Fibroblast of the conjunctiva (primary cell): ENCODE measurements around the gene KRTAP3-3.
"Not testable (repeated sequence)": the region's sequence is repeated elsewhere in the genome, so short reads cannot be mapped to it uniquely, and the experiment has no call there.

Experiments used
- DNase-seq: peaks from one replicate; pipeline ENCODE4 v3.0.0-alpha.2; 2010; ENCODE audit warnings: low read depth

Gene KRTAP3-3

DNA sequence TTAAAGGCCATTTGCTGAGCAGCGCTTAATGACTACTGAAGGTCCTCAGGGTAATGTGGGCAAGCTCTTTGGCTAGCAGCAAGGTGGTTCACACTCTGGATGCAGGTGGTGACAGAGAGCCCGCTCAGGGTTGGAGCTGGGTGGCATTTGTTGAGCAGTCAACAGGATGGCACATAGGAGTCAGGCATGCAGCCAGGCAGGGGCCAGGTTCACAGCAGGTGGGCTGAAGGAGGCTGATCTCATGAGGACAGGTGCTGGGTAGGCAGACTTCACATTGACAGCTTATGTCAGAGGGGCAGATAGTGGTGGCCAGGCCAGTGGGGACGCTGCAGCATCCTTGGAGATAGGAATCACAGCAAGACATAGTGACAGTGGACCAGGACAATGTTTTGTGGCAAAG lies 10.4 kb upstream of the KRTAP3-3 start:
- DNase-seq, result no peak

DNA sequence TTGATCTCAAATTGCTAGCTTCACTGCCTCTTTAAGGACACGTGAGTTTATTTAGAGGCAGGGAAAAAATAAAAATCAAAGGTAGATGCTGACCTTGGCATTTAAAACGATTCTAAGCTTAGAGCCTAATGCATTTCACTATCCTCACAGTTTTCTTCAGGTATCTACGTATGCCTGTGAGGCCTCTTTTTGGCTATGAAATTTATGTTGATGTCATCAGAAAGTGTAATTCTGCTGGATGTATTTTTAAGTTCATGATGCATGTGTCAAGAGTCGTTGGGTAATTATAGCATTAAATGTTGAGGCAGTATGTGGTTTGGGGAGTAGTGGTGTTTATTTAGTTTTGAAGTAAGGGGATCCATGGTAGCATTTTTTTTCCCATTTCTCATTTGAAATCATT lies 10.0 kb upstream of the KRTAP3-3 start:
- no peak for DNase-seq

DNA sequence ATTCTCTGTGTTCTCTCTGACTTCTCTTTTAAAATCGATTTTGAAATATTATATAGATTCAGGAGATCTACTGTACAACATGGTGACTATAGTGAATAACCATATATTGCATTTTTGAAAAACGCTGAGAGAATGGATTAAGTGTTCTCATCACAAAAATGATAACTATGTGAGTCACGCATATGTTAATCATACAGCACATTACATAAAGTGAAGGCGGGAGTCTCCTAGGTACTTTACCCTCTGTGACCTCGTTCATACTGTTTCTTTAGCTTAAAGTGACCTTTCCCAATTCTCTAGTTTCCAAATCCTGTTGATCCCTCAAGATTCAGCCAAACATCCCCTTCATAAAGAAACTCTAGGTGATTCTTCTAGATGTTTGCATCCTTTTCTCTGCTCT lies 8.8 kb upstream of the KRTAP3-3 start:
- DNase-seq, result no peak

DNA sequence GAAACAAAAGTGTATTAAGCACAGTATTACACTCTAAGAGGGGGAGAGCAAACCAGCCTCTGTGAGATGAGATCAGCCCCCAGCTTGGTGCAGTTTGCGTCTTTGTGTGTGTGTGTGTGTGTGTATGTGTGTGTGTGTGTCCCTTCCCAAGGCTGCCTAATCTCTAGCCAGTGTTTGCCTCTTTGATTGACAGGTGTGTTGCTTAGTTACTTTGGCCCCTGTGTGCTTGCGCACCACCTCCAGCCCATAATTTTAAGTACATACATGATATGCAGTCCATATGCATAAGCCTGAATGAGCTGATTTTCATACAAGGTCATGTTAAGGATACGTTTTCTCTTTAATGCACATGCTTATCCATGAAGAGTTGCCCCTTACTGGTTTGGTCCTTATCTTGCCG lies 7.8 kb upstream of the KRTAP3-3 start:
- no peak for DNase-seq

DNA sequence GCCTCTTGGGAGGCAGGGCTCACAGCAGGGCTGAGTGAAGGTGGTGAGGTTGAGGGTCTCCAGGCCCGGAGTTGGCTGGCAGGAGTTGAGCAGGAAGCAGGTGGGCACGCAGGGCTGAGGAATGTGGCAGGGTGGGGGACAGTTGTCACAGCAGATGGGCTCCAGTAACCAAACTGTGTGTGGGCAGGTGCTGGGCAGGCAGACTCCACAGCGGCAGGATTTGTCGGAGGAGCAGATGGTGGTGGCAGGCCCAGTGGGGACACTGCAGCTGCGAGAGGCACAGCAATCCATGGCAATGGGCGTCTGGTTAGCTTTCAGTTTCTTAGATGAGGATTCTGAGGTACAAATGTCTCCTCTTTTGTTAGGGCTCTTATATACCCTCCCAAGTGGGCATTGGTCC lies 5.6 kb upstream of the KRTAP3-3 start, which contains the start of gene KRTAP3-2:
Gene KRTAP3-2, minus strand, starts transcription at position 344 of the 400 bp plus-strand sequence. Its CDS starts 53 bp downstream, at position 291.
- DNase-seq, result not testable (repeated sequence)

DNA sequence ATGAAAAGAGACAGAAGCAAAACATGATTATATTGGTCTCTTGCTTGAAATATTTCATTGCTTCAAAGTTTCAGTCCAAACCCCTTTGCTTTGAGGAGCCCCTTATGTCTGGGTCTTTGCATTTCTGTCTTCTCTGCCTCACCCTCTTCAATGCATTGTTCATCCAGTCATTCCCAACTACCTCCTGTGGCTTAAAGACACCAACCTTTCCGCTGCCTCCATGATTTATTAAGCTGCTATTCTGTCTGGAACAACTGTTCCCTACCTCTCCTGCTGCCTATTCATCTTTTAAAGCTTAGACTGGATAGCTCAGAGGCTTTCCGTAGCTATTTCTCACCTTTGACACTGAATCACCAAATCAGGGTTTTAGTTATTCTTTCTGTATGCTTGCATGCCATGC lies 3.4 kb upstream of the KRTAP3-3 start:
- no peak for DNase-seq

DNA sequence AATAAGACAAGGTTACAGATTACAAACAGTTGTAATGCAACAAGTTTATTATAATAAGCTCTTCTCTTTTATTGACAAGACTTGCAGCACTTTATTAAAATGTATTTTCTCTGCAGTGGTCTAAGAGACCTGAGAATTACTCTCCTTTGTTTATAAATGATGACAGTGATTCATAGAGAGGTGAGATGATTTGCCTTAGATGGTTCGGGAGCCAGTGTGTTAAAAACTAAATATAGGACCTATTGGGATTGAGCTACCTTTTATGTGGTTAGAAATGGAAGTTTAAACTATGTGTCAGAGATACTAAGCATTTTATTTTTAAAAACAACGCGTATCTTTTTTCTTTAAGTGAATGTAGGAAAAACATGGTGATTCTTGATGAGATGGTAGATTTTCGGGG lies 2.9 kb upstream of the KRTAP3-3 start:
- no peak for DNase-seq

DNA sequence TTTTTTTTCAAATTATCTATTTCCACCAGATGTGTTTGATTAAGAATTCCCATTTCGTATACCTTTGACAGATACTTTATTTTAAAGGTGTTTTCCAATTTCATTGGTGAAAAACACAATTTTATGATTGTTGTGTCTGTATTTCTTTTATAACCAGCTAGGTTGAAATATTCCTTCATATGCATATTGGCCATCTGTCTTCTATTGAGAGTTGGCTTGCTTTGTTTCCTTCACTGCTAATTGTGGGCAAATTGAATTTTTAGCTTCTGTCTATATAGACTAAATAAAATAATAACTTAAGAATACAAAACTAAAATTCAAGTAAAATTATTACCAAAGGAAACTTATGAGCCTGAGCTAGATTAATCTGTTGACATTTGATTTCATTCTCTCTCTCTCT lies 1.2 kb upstream of the KRTAP3-3 start:
- no peak for DNase-seq

DNA sequence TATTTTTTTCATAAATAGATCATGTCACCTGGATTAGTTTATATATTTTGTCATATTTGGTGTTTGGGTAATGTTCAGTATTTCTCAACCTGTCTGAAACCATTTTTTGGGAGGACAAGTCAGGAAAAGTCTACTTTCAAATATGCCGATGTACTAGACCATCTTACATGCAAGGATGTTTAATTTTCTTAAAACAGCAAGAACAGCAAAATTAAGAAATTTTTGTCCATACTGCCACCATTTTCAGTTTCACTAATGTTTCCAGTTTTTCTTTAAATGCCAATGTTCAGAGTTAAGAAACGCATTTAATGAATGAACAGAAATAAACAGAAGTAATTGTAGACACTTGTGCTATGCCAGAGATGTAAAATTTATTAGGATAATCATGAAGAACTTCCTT lies 880 bp downstream of the KRTAP3-3 start:
- no peak for DNase-seq

DNA sequence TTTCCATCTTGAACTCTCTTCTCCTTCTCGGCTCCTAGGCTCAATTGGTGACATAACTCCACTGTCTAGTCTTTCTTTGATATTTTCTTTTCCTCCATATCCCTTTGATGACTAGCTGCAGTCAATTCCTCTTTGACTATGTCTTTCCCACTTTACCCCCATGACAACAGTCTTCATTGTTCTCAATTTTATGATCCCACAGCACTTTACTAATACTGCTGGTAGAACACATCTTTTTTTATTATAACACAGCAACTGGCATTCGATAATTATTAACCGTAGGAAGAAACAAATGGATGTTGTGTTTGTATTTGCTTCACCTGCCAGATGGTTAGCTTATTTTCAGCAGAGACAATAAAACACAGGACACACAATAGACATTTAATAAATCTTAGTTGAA lies 1.3 kb downstream of the KRTAP3-3 start:
- no peak for DNase-seq

DNA sequence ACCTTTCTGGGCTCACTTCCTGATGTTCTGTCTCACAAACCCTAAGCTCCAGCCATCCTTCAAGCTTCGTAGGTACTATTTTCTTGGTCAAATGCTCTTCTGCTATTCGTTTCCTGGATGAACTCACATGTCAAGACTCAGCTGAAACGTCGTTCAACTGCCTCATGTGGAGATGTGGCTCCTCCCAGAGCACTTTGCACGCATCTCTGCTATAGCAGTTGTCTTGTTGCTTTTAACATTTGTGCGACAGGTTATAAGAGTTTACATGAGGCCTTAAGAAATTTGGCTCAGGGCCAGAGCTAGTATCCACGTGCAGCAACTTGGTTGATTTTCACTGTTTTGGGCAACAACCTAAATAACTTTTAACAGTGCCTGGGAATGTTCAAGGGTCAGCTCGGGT lies 7.0 kb downstream of the KRTAP3-3 start:
- no peak for DNase-seq

DNA sequence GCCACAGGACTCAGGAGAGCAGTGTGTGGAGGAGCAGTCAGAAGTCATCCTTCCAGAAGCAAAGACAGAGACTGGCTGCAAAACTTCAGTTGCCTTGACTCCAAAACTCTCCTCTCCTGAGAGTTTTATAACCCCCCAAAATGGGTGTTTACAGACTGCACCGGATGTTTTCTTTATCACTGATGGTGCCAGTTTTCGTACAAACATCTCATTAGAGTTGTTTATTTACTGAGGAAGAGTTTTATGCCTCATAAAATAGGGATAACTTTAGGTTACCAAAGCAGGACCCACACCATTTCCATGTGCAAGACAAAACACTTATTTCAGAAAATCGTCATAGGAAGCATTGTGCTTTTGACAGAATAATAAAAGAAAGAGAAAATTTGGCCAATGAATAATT lies 9.7 kb downstream of the KRTAP3-3 start, which contains the start of gene KRT40:
Gene KRT40, minus strand, starts transcription at position 101 of the 400 bp plus-strand sequence. Its CDS starts 53 bp downstream, at position 48.
- no peak for DNase-seq

DNA sequence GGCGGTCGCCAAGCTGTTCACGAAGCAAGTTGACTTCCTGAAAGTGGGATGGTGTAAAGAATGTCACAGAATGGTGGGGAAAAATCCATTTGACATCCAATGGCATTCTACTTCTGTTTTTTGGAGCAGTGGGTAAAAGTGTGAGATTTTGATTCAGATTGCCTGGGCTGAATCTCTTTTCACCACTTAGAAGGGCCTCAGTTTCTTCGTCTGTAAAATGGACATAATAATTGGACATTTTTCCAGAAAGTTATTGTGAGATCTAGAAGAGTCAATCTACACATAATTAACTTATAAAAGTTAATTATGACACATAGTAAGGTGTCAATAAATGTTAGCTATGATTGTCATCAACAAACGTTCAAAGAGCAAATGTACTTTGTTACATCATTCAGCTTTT lies 12.8 kb downstream of the KRTAP3-3 start:
- no peak for DNase-seq

DNA sequence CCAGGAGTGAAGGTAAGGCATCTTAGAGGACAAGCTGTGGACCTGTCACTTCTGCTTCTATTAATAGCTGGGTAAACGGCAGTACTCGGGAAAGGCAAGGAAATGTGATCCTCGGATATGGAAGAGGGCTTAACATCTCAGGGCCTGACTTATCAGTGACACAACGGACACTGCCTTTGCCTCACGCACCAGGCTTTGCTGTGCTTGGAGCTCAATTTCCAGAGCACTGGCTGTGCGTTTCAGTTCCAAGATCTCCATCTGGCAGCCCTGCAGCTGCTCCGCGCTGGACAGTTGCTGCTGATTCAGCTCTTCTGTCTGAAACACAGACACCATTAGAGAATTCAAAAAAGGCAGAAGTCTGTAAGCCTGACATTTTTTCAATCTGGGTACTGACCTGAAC lies 13.4 kb downstream of the KRTAP3-3 start:
- DNase-seq, result no peak

DNA sequence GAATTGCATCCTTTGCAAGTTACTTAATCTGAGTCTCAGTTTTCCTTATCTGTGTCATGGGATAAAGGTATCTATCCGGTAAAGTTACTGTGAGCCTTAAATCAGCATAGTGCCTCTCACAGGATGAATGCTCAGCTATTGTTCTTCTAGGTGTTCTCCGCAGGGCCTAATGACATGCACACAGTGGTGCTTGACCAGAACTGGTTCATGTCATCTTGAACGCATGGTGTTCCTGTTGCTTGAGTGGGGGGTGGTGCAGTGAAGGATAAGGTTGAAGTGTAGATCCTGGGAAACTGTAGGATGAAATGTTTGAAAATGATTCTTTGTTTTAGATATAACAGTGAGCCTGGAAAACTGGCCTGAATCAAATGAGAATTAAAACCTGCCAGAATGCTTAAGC lies 13.8 kb downstream of the KRTAP3-3 start:
- DNase-seq, result no peak

DNA sequence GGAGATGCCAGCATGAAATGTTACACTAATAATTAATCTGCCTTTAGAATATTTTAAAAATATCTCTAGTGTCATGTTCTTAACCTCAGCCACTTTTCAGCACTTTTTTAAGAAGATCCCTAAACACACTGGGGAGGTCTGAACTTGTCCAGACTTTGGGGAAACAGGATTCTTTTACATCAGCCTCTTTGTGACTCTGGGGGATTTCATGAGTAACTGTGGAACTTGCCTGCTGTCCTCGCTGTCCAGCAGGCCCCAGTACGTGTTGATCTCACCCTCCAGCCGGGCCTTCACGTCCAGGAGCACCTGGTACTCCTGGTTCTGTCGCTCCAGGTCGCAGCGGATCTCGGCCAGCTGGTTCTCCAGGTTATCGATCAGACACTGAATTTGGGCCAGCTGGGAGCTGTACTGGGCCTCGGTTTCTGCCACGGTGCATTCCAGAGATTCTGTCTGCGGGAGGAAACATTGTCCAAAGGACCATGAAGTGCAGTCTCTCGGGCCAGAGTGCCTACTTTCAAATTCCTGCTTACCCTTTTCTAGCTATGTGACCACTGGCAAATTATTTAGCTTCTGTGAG lies 15.3 kb downstream of the KRTAP3-3 start:
- DNase-seq, result no peak

DNA sequence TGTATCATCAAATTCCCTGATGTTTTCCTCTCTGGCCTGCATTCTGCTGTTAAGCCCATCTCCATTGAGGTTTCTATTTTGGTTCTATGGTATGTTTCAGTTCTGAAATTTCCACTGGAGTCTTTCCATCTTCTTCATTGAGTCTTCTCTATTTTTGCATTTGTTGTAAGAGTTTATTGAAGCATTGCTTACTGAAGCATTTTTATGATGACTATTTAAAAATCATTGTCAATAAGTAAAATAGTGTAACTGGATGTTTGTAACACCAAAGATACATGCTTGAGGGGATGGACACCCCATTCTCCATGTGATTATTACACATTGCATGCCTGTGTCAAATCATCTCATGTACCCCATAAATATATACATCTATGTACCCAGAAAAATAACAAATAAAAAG lies 18.4 kb downstream of the KRTAP3-3 start:
- no peak for DNase-seq

DNA sequence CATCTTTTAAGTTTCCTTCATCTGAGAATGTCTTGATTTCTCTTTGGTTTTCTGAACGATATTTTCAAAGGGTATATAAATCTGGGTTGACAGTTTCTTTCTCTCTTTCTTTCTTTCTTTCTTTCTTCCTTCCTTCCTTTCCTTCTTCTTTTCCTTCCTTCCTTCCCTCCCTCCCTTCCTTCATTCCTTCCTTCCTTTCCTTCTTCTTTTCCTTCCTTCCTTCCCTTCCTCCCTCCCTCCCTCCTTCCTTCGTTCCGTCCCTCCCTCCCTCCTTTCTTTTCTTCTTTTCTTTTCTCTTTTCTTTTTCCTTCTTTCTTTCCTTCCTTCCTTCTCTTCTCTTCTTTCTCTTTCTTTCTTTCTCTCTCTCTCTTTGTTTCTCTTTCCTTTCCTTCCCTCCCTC lies 19.6 kb downstream of the KRTAP3-3 start:
- no peak for DNase-seq

DNA sequence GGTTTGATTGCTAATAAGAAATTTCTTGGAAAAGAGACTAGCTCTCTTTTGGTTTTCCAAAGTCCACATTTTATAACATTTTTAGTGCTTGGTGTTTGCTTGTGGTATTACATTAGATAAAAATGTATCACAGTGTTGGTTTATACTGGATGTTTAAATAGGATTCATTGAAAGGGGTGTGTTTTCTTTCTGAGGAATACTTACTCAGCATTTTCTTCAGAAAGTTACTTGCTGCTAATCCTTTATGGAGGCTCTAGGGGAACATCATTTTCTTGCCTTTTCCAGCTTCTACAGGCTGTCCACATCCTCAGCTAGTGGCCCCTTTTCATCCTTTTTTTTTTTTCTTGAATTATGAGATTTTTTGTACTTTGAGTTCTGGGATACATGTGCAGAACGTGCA lies 26.4 kb downstream of the KRTAP3-3 start:
- no peak for DNase-seq

DNA sequence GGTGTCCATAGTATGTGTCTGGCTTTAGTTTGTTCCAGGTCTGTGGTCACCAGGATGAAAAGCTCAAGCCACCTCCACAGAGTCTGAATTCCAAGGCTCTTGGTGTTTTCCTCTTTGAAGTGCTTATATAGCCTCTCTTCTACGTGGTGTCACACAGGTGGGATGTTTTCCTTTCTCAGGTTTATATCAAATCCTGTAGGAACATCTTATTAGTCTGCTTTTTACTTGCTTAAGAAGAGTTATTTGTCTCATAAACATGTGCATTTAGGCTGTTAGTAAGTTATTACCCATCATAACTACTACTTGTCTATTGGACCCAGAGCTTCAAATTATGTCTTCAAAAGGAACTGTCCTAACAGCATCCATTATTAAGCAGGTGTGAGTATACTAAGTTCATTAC lies 27.1 kb downstream of the KRTAP3-3 start, which contains the start of gene KRT39:
Gene KRT39, minus strand, starts transcription at position 101 of the 400 bp plus-strand sequence. Its CDS starts 92 bp downstream, at position 9.
- no peak for DNase-seq

DNA sequence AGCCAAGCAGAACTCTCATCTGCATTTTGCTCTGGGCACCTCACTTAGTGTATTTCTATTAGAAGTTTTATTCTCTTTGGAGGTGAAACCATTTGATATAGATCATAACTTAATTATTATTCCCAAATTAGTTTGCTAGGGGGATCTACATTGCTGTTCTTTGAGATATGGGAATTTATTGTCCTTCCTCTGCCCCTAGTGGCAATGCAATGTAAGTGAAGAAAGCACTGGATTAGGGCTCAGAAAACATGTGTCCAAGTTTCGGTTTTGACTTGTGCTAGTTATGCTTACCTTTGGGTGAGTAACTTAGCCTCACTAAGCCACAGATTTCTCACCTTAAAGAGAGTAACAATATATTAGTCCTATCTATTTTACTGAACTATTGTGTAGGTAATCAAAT lies 30.1 kb downstream of the KRTAP3-3 start:
- DNase-seq, result no peak

DNA sequence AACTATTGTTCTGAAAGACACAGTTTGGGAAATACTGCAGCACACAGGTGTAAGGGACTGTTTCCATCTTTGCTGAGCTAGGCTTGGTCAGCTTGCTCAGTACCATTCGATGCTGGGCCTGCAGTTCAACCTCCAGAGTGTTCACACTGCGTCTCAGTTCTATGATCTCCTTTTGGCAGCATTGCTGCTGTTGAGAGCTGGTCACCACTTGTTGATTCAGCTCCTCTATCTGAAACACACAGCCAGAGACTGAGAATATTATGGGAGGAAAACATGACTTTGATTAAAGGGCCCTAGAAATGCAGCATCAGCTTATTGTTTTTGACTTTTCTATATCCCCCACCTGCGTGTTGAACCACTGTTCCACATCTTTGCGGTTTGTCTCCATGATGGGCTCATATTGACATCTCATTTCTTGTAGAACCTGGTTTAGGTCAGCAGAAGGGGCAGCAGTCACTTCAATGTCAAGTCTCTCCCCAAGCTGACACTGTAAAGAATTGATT lies 31.9 kb downstream of the KRTAP3-3 start:
- no peak for DNase-seq

DNA sequence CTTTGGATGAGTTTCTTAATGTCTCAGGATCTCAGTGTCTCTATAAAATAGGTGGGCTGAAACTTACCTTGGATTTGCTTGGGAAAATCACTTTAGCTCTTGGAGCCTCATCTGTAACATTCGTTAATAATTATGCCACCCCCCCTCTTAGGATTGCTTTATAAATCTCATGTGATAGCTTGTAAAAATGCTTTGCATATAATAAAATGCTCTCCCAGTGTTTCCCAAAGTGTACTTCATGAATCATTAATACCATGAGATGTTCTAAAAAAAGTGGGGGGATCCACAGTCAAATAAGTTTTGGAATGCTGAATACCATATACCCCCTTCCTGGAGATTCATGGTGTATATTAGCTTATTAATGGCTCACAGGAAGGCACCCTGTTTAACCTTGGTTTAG lies 32.4 kb downstream of the KRTAP3-3 start:
- DNase-seq, result no peak

DNA sequence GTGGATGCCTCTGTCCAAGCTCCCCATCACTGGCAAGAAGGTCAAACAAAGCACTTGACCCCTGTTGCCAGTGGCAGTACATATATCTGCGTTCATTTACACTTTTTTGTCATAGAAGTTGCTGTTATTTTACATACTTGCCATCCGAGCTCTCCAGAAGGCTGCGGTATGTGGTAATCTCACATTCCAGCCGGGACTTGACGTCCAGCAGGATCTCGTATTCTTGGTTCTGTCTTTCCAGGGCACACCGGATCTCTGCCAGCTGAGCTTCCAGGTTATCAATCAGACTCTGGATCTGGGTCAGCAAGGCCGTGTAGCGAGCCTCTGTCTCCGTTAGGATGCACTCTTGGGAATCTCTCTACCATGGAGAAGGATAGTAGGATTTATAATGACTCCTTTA lies 33.8 kb downstream of the KRTAP3-3 start:
- no peak for DNase-seq
